ENCODE data around the gene SPX. TPM values are rescaled to one million over a fixed set of nuclear protein-coding genes. Genes with fewer than 3 reads are reported as not detected.

SPX gene
- total RNA-seq, 2 experiments from 2014 or later, result 0.20 TPM; not detected in 1

DNA sequence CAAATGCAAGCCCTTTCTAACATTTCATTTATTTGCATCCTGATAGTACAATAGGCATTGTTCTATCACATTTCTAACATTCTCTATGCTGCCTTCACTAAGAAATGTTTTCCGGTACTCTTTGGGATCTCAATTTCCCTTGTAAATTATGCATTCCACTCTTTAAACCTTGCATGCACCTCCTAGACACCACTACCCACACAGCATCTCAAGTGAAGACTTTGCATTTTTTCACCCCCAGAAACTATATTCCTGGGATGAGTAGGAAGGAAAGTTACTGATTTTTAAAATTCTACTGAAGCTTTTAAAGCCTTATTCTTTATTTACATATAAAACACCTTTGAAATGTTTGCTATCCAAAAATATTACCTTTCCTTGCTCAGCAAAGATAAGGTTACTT, 51.4 kb downstream of the SPX start:
- POLR2A ChIA-PET, result no interaction called here
- TF ChIP-seq, protein P1, sequence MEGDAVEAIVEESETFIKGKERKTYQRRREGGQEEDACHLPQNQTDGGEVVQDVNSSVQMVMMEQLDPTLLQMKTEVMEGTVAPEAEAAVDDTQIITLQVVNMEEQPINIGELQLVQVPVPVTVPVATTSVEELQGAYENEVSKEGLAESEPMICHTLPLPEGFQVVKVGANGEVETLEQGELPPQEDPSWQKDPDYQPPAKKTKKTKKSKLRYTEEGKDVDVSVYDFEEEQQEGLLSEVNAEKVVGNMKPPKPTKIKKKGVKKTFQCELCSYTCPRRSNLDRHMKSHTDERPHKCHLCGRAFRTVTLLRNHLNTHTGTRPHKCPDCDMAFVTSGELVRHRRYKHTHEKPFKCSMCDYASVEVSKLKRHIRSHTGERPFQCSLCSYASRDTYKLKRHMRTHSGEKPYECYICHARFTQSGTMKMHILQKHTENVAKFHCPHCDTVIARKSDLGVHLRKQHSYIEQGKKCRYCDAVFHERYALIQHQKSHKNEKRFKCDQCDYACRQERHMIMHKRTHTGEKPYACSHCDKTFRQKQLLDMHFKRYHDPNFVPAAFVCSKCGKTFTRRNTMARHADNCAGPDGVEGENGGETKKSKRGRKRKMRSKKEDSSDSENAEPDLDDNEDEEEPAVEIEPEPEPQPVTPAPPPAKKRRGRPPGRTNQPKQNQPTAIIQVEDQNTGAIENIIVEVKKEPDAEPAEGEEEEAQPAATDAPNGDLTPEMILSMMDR (IDR thresholded peaks at IDR 0.05), result no peak
- DNase-seq (no peak), ATAC-seq (no peak)
- H3K27ac Mint-ChIP-seq, result no peak overlapping the region
- H3K4me1 Mint-ChIP-seq (ENCODE audit: low read depth), result no peaks in the 10 kb centered on the region
- intact Hi-C loops (cut with micrococcal nuclease), result no loop called here
- H3K27me3 Mint-ChIP-seq, result peaks cover 5% of the 10 kb centered on the region
- H3K4me3 Mint-ChIP-seq, result no peak overlapping the region
- peaks cover 2% of the 10 kb centered on the region for H3K36me3 Mint-ChIP-seq (ENCODE audit: low read depth)
- CTCF ChIA-PET, result no interaction called here
- no peaks in the 10 kb centered on the region for H3K9me3 Mint-ChIP-seq

GRCh38 chr12:21580748-21581516, 54.8 kb downstream of the SPX start:
- ATAC-seq (no peak), DNase-seq (no peak)
- H3K9me3 Mint-ChIP-seq, result no peaks in the 10 kb centered on the region
- POLR2A ChIA-PET, result no interaction called here
- no peaks in the 10 kb centered on the region for H3K4me1 Mint-ChIP-seq (ENCODE audit: low read depth)
- intact Hi-C loops (cut with micrococcal nuclease), result no loop called here
- H3K36me3 Mint-ChIP-seq (ENCODE audit: low read depth), result peaks cover 2% of the 10 kb centered on the region
- peaks cover 5% of the 10 kb centered on the region for H3K27me3 Mint-ChIP-seq
- CTCF ChIA-PET, result interaction anchor here (1.1 kb wide), 1 partner anchor 30 kb away, joined by 3 read pairs; no protein-coding TSS in a partner anchor
- no peak overlapping the region for H3K4me3 Mint-ChIP-seq
- H3K27ac Mint-ChIP-seq, result no peak overlapping the region
- TF ChIP-seq, protein P1 (IDR thresholded peaks at IDR 0.05), result no peak

Other genes starting within 250 kb of the SPX start
- not detected for gene SLCO1A2, start 191.4 kb upstream of the SPX start, total RNA-seq
- gene IAPP, start 153.4 kb upstream of the SPX start, total RNA-seq, result not detected
- 10 to 100 TPM; 24.3 to 26.4 TPM for gene PYROXD1, start 88.6 kb upstream of the SPX start, total RNA-seq
- 10 to 100 TPM; 81.0 to 87.9 TPM for gene RECQL, start 24.7 kb upstream of the SPX start, total RNA-seq
- 10 to 100 TPM; 31.6 to 35.9 TPM for gene GOLT1B, start 24.5 kb upstream of the SPX start, total RNA-seq
- gene GYS2, start 78.6 kb downstream of the SPX start, total RNA-seq, result not detected
- 1,000 to 10,000 TPM; 2,161 to 2,384 TPM for gene LDHB, start 131.5 kb downstream of the SPX start, total RNA-seq
- not detected for gene KCNJ8, start 248.4 kb downstream of the SPX start, total RNA-seq

Data from activated CD8-positive, alpha-beta T cell treated with anti-CD3 and anti-CD28 coated beads for 36 hours (primary cell).